GM12892 (cell line): ENCODE measurements around the gene NKX1-2.

Experiments used
- DNase-seq: peaks from one replicate; pipeline ENCODE4 v3.0.0; 2011; ENCODE audit not compliant: insufficient read length
- FAIRE-seq: peaks from 2 replicates; lab custom pipeline; 2011; peaks lifted over from hg19 to GRCh38; lab: Jason Lieb, UNC
- POLR2A ChIP-seq: IDR thresholded peaks from 2 replicates; pipeline ENCODE4 v1.6.1; 2011; ENCODE audit warnings: low read depth, low read length, control low read depth
- POLR2AphosphoS5 ChIP-seq: IDR thresholded peaks from 2 replicates; pipeline ENCODE4 v1.6.1; 2011; ENCODE audit warnings: low read depth, low read length, control low read depth
- TAF1 ChIP-seq: IDR thresholded peaks from 2 replicates; pipeline ENCODE4 v1.6.1; 2011; ENCODE audit warnings: low read depth, mild to moderate bottlenecking, control low read depth, low read length, borderline replicate concordance

NKX1-2 gene

DNA sequence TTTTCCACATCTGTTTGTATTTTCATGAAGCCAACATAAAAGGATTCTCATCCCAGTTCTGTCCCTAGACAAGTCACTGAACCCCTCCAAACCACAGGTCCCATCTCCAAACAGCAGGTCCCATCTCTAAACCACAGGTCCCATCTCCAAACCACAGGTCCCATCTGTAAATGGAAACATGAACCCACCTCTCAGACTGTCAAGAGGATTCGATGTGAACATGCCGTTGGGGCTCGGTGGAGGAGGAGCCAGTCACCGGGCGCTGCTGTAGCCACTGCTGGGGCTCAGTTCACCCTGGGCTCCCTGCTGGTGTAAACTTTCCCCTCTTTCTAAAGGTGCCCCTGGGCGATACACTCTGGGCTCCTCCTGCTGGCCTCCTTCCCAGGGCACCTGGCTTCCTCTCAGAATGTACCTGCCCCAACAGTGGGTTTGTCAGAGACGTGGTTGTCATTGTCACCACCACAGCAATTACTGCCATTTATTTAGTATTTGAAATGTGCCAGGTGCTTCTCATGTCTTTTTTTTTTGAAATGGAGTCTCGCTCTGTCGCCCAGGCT is 24.8 kb upstream of the NKX1-2 start:
- TF ChIP-seq POLR2A (no peak), POLR2AphosphoS5 (no peak), TAF1 (no peak)
- no peak for FAIRE-seq
- no peak for DNase-seq

DNA sequence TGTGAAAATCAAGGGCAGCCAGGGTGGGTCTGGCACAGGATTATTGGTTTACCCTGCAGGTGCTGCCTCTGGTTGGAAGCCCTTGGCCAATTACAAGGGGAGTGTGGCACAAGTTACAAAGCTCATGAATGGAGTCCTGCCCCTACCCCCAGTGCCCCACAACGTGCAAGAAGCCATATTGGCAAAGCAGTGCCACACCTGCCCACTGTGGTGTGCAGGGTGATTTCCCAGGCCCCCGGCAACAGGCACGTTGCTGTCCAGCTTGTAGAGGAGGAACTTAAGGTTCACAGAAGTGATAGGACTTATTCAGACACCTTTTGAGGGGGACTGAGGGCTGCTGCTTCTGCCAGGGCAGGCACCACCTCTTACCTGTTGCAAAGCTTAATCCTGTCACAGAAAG is 23.2 kb upstream of the NKX1-2 start:
- TF ChIP-seq POLR2A (no peak), TAF1 (no peak), POLR2AphosphoS5 (no peak)
- DNase-seq (no peak), FAIRE-seq (no peak)

DNA sequence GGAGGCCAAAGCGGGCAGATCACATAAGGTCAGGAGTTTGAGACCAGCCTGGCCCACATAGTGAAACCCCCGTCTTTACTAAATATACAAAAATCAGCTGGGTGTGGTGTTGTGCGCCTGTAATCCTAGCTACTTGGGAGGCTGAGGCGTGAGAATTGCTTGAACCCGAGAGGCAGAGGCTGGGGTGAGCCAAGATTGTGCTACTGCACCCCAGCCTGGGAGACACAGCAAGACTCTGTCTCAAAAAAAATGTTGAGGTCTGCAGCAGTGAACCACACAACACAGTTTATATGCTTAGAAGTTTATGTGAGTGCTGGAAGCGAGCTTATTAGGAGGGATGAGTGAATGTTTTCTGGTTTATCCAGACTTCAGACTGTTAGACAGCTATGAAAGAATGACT is 22.2 kb upstream of the NKX1-2 start:
- FAIRE-seq (no peak), DNase-seq (no peak)
- TF ChIP-seq POLR2AphosphoS5 (no peak), TAF1 (no peak), POLR2A (no peak)

DNA sequence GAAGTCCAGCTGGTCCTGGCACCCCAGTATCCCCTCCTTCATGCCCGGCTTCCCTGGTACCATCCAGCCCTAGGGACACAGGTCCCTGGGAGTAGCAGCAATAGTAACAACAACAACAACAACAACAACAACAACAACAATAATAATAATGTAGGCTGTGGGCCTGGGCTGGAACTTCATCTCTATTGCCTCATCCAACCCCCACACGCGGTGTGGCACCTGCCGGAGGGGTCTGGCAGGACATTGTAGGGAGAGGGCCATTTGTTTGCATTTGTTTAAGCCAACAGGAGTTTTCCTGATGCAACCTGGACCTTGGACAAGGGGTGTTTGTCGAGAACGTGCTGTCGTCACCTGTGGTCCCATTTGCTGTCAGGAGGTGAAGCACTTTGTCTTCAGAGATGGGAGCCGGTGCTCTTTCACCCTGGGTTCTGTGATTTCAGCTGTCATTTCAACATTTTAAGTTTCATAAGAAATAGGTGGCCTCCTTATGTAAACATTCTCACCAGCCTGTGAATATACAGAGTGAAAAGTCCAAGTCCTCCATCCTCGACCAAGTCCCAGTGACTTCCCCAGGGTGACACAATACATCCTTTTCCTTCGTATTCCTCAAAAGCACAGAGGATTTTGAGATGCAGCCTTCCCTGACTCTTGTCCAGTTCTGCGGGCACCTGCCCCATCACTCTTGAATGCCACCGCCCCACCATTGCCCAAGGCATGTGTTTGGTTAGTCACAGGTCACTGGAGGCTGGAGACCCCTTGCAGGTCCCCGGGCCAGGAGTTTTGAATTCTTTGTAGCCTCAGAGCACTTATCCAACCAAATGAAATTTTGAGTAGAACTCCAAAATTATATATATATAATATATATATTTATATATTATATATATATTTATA is 21.0 kb upstream of the NKX1-2 start:
- DNase-seq (no peak), FAIRE-seq (no peak)
- TF ChIP-seq POLR2A (no peak), POLR2AphosphoS5 (no peak), TAF1 (no peak)

DNA sequence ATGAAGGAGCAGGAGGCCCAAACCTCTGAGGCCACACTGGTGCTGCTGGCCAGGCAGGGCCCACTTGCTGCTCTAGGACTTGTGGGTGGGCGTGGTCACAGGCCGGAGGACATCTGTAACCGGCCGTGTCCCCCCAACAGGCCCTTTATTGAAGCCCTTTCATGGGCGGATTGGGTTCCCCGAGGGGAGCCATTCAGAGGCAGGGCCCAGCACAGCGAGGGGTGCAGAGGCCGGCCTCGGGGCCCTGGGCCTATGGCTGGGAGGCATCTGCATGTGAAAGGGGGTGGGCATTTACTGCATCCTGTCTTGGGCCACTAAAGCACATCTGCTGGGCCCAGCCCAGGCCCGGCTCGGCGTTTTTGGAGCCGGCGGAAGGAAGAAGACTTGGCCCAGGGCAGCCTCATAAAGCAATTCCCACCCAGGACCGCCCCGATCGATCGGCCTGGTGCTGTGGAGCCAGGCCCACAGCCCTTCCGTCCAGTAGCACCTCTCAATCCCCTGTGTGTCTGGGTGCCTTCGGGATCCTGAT is 20.2 kb upstream of the NKX1-2 start:
- TF ChIP-seq POLR2AphosphoS5 (no peak), POLR2A (no peak), TAF1 (no peak)
- FAIRE-seq (no peak), DNase-seq (no peak)

DNA sequence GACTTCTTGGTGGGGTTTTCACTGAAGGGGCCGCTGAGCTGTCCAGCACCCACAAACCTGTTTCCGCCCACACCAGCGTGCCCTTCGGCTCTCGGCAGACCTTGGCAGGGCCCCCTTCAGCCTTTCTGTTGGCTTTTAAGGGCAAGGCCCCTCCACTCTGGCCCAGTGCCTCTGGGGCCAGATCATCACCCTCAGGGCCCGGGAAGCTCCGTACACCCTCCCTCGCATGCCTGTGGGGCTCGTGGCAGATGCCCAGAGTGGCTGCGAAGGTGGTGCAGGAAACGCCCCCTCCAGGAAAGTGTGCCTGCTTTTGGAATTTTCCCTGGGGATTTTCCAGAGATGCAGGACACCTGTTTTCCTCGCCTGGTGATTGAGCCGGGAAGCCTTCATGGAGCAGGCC is 18.8 kb upstream of the NKX1-2 start:
- FAIRE-seq: no peak
- no peak for DNase-seq
- no peak for TF ChIP-seq POLR2AphosphoS5
- TF ChIP-seq POLR2A: no peak
- TF ChIP-seq TAF1: no peak

DNA sequence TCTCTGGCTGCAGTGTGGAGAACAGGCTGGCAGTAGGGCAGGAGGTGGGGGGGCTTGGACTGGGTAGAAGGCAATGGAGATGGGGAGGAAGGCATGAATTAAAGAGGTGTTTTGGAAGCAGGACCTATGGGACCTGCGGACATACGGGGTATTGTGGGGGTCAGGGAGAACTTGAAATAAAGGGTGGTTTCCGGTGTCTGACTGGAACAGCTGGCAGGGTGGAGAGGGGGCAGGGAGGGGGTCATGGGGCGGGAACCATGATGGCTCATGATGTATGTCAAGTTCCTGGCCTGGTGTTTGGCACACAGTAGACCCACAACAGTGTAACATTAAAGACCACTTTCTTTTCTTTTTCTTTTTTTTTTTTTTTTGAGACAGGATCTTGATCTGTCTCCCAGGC is 17.3 kb upstream of the NKX1-2 start:
- FAIRE-seq: no peak

DNA sequence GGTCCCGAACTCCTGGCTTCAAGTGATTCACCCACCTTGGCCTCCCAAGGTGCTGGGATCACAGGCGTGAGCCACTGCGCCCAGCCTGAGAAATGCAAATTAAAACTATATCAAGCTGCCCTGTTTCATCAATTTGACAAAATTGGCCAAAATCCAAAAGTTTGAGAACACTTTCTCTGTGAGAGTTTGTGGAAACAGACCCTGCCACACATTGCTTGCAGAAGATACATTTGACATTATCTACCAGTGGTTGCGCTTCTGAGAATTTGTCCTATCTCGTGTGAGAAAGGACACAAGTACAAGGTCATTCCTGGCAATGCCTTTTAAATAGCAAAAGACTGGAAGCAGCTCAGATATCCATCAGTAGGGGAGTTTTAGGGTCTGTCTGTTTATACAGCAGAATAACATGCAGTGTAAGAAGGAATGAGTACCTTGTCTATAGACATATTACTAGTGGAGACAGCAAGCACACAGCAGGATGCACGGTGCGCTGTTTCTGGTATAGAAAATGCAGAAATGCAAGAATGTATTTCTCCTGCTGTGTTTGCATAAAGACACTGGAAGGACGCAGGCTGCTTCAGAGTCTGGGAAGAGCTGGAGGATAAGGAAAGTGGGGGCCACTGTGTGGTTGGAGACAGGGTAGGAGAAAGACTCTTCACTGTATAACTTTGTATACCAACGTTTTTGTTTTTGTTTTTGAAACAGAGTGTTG is 16.1 kb upstream of the NKX1-2 start:
- no peak for TF ChIP-seq POLR2A
- TF ChIP-seq POLR2AphosphoS5: no peak
- TF ChIP-seq TAF1: no peak
- no peak for FAIRE-seq

More for the DNA sequence above, 17.3 kb upstream of the NKX1-2 start:
- DNase-seq: no peak
- no peak for TF ChIP-seq POLR2A

DNA sequence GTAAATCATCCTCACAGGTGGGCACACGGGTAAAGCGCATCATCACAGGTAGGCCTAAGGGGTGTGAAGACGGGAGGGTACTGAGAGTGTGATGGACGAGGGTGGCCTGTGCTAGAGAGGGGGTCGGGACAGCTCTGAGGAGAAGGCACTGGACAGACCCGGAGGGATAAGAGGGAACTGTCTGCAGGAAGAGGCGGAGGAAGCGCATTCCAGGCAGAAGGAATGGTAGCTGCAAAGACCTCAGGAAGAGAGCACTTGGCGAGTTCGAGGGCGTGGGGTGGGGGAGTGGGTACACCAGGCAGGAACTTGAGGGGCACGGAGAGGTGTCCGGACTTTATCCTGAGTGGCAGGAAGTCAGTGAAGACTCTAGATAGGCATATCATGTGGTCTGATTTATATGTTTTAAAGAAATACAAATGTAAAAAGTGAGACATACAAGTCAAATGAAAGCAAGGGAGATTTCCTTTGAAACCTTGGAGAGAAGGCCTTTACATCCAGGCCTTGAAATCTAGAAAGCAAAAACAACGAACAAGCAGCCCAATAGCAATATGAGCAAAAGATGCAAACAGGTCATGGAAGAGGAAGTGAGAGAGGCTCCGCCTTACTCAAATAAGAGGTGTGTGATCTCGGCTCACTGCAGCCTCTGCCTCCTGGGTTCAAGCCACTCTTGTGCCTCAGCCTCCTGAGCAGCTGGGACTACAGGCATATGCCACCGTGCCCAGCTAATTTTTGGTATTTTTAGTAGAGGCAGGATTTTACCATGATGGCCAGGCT is 15.4 kb upstream of the NKX1-2 start:
- DNase-seq (no peak), FAIRE-seq (peak; percentile 77)
- TF ChIP-seq POLR2AphosphoS5: no peak
- no peak for TF ChIP-seq TAF1
- TF ChIP-seq POLR2A: no peak

More for the DNA sequence above, 16.1 kb upstream of the NKX1-2 start:
- DNase-seq: no peak

DNA sequence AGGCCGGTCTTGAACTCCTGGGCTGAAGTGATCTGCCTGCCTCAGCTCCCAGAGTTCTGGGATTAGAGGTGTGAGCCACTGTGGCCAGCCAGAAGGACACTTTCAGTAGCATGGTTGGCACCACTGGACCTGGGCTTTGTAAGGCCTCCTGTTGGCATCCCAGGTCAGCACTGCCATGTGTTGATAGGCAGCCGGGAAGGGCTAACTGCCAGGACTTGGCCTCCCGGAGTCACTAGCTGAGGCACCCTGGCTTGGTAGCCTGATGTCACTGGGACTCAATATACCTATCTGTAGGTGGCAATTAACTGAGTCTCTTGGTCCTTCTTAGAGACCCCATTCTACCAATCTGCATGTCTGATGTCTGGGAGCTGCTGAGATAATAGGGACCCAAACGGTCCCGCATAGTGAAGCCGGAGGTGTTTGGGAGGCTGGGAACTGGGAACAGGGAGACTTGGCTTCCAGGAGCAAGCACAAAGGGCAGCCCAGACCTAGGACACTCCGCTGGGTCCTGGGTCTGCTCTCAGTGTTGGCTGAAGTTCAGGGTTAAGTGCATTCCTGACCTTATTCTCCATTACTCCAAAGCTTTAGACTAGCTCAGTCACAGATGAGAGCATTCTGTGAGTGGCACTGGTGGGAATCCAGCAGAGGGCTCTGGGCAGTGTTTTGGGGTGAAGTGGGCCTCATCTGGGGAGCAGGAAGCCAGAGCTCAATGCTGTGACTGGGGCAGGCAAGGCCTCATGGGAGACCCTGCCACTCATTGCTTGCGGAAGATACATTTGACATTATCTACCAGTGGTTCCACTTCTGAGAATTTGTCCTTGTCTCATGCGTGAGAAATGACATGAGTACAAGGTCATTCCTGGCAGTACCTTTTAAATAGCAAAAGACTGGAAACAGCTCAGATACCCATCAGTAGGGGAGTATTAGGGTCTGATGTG is 14.5 kb upstream of the NKX1-2 start:
- no peak for DNase-seq
- no peak for FAIRE-seq
- TF ChIP-seq POLR2AphosphoS5: no peak
- TF ChIP-seq TAF1: no peak
